ENCODE data around the gene DNASE1L3. TPM values are rescaled to one million over a fixed set of nuclear protein-coding genes. Genes with fewer than 3 reads are reported as not detected.

The DNASE1L3 gene
- polyA plus RNA-seq, 3 donors: 0.19 TPM; not detected in 2

GRCh38 chr3:58150130-58150809 is 60.5 kb downstream of the DNASE1L3 start:
- no peak overlapping the region for H3K9ac ChIP-seq (ENCODE audit: insufficient read depth, low read length, poor library complexity, severe bottlenecking)
- Mint-ChIP-seq H3K36me3 (peaks cover 71 to 93% of the 10 kb centered on the region in 2 donors), H3K9me3 (no peaks in the 10 kb centered on the region), H3K27ac (no peak overlapping the region), H3K4me3 (no peak overlapping the region), H3K27me3 (ENCODE audit: low read depth in 3 of 3) (peaks cover 0 to 3% (median 1%) of the 10 kb centered on the region in 3 donors), H3K4me1 (no peaks in the 10 kb centered on the region)
- no peak for DNase-seq
- no peaks in the 10 kb centered on the region for H3K79me2 ChIP-seq (ENCODE audit: insufficient read depth, low read length)
- no peak for TF ChIP-seq CTCF (IDR thresholded peaks at IDR 0.05)
- H3K27me3 ChIP-seq (ENCODE audit: control insufficient read depth in 2 of 2, insufficient read depth in 2 of 2, low read length in 2 of 2): no peaks in the 10 kb centered on the region
- peaks cover 56 to 98% of the 10 kb centered on the region in 2 donors for H3K36me3 ChIP-seq (replicated peaks in 1 of 2; ENCODE audit: control insufficient read depth in 1 of 2, insufficient read depth in 2 of 2, low read length in 2 of 2)
- WGBS (ENCODE audit: insufficient coverage): 97% methylated on average over 7 of the region's 14 CpGs
- H3K4me2 ChIP-seq (replicated peaks; ENCODE audit: extremely low read depth, low read length, poor library complexity, severe bottlenecking): no peak overlapping the region
- H2AFZ ChIP-seq (ENCODE audit: insufficient read depth, low read depth, low read length, poor library complexity, severe bottlenecking): no peak overlapping the region
- H3K4me3 ChIP-seq (replicated peaks in 1 of 3; ENCODE audit: low read depth in 2 of 3, low read length in 3 of 3): no peak overlapping the region
- no peaks in the 10 kb centered on the region for H3K9me3 ChIP-seq (replicated peaks in 1 of 2; ENCODE audit: control insufficient read depth in 1 of 2, insufficient read depth in 1 of 2, low read length in 2 of 2)
- intact Hi-C loops (cut with micrococcal nuclease): no loop called here
- H3K4me1 ChIP-seq (ENCODE audit: control insufficient read depth in 1 of 2, insufficient read depth in 2 of 2, low read length in 2 of 2): no peaks in the 10 kb centered on the region
- H3K27ac ChIP-seq (ENCODE audit: low read depth in 1 of 2, low read length in 2 of 2): no peak overlapping the region
- H4K20me1 ChIP-seq (ENCODE audit: insufficient read depth, low read length): no peaks in the 10 kb centered on the region

DNA sequence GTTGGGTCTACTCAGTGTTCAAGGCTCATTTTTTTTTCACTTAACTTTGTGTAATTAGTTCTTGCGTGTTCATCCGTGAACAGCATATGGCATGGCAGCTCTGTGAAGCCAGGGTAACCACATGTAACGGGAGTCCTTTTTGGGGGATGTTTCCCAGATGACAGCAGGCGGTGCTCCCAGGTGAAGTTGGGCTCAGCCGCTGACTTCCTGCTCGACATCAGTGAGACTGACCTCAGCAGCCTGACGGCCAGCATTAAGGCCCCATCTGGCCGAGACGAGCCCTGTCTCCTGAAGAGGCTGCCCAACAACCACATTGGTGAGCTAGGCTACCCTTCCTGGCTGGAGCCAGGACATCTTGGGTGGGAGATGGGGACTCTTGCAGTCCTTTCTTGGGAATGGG is 62.7 kb downstream of the DNASE1L3 start:
- Mint-ChIP-seq H3K4me3 (no peak overlapping the region), H3K36me3 (peaks cover 72 to 90% of the 10 kb centered on the region in 2 donors), H3K27ac (no peak overlapping the region), H3K27me3 (ENCODE audit: low read depth in 3 of 3) (peaks cover 0 to 2% (median 0%) of the 10 kb centered on the region in 3 donors), H3K4me1 (no peaks in the 10 kb centered on the region), H3K9me3 (no peaks in the 10 kb centered on the region)
- H3K79me2 ChIP-seq (ENCODE audit: insufficient read depth, low read length): no peaks in the 10 kb centered on the region
- H2AFZ ChIP-seq (ENCODE audit: insufficient read depth, low read depth, low read length, poor library complexity, severe bottlenecking): no peak overlapping the region
- H3K4me1 ChIP-seq (ENCODE audit: control insufficient read depth in 1 of 2, insufficient read depth in 2 of 2, low read length in 2 of 2): no peaks in the 10 kb centered on the region
- H3K9me3 ChIP-seq (replicated peaks in 1 of 2; ENCODE audit: control insufficient read depth in 1 of 2, insufficient read depth in 1 of 2, low read length in 2 of 2): no peaks in the 10 kb centered on the region
- H3K27ac ChIP-seq (ENCODE audit: low read depth in 1 of 2, low read length in 2 of 2): no peak overlapping the region
- no peak overlapping the region for H3K4me3 ChIP-seq (replicated peaks in 1 of 3; ENCODE audit: low read depth in 2 of 3, low read length in 3 of 3)
- no peaks in the 10 kb centered on the region for H3K27me3 ChIP-seq (ENCODE audit: control insufficient read depth in 2 of 2, insufficient read depth in 2 of 2, low read length in 2 of 2)
- H4K20me1 ChIP-seq (ENCODE audit: insufficient read depth, low read length): no peaks in the 10 kb centered on the region
- no peak for DNase-seq
- TF ChIP-seq CTCF (IDR thresholded peaks at IDR 0.05): no peak
- H3K36me3 ChIP-seq (replicated peaks in 1 of 2; ENCODE audit: control insufficient read depth in 1 of 2, insufficient read depth in 2 of 2, low read length in 2 of 2): peaks cover 48 to 93% of the 10 kb centered on the region in 2 donors
- intact Hi-C loops (cut with micrococcal nuclease): no loop called here
- H3K4me2 ChIP-seq (replicated peaks; ENCODE audit: extremely low read depth, low read length, poor library complexity, severe bottlenecking): no peak overlapping the region
- 100% methylated on average over 8 of the region's 9 CpGs for WGBS (ENCODE audit: insufficient coverage)
- H3K9ac ChIP-seq (ENCODE audit: insufficient read depth, low read length, poor library complexity, severe bottlenecking): no peak overlapping the region

Measured in CD14-positive monocyte (primary cell).